Suppressor macrophage treated with lipopolysaccharide for 4 hours (primary cell): ENCODE data around the gene SEMA6C.

ENCODE experiments used
- DNase-seq: peaks from one replicate; pipeline ENCODE4 v3.0.0-alpha.2; 2020

Gene SEMA6C

DNA sequence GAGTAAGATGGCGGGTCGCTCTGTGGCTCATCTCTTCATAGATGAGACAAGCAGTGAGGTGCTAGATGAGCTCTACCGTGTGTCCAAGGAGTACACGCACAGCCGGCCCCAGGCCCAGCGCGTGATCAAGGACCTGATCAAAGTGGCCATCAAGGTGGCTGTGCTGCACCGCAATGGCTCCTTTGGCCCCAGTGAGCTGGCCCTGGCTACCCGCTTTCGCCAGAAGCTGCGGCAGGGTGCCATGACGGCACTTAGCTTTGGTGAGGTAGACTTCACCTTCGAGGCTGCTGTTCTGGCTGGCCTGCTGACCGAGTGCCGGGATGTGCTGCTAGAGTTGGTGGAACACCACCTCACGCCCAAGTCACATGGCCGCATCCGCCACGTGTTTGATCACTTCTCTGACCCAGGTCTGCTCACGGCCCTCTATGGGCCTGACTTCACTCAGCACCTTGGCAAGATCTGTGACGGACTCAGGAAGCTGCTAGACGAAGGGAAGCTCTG is 12.4 kb upstream of the SEMA6C start:
- no peak for DNase-seq

DNA sequence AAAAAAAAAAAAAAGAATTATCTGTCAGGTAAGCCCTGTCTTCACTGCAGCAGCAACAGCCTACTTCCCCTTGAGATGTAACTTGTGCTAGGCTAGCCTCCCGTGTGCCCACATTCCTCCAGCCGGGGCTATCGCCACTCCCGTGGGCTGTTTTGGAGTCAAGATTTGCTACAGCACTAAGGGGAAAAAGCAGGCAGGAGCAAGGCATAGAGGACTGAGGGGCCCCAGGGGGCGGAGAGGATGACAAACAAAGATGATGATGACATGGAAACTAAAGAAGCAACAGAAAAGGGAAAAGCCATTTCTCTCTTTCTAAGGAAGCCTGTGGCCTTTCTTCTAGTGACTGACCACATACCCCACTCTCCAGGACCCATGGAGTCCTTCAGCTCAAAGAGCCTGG is 11.9 kb upstream of the SEMA6C start:
- peak; percentile 70 for DNase-seq

DNA sequence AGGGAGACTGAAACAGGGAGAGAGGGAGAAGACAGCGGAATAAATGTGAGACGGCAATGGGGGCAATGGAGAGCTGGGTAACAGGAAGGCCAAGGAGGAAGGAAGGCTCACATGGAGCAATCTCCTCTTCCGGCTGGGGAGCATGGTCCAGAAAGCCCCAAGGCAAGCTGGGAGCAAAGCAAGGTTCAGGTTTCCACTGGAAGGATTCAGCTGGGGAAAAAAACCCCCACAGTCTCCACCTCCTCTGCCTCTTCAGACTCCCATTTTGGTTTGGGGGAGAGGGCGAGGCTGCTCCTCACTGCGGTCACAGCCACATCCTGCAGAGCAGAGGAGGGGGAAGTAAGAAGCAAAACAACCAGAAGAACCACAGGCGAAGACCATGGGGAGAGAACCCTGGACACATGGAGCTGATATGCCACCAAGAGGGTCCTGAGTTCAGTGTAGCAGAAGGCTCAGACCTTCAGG is 10.7 kb upstream of the SEMA6C start:
- DNase-seq, result peak; percentile 50

DNA sequence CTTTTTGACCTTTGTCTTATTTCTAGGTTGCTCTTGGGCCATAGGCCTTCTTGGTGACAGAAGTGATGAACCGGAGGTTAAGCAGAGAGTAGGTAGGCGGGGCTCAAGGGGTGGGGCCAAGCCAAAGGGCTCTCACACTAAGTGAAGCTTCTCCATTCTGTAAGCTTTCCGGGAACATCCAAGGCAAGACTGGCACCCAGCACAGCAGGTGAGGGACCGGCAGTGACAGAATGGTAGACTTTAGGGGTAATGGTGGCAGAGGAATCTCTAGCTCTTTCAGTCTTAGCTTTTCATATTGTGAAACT is 10.0 kb upstream of the SEMA6C start, which contains the start of gene TNFAIP8L2:
TNFAIP8L2 (plus strand) TSS at position 135 of the 305 bp plus-strand sequence. CDS start 2,049 bp downstream, outside the sequence.
- peak; percentile 82 for DNase-seq

DNA sequence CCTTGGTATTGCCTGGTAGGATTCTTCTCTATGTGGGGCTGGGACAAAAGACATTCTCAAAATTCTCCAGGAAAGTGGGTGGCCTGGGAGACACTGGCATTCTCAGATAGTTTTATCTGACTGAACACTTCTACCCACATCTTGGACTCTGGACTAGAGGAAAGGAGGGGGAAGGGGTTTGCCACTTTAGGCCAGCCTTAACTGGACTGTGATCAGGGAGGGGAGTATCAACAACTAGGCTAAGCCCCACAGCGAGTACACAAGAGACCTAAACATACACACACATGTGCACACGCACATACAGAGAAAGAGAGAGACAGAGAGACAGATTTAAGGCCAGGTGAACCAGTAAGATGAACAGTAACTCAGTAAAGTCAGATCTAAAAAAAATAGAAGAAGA is 1.2 kb upstream of the SEMA6C start:
- DNase-seq, result no peak

DNA sequence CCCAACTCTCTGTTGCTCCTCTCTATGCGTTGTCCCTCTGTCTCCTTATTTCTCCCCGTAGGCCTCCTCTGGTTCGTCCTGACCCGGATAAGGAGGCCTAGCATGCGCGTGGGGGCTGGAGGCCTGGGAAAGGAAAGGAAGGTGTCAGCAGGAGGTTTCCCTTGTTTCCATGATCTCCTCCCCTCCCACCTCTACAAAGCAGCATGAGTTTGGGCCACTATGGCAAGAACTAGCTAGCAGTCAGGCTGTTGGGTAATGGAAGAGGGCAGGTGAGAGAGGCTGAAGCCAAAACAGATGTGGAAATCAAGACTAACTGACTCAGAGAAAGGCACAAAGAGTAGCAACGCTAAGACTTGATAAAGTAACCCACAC is 687 bp upstream of the SEMA6C start:
- DNase-seq, result no peak

DNA sequence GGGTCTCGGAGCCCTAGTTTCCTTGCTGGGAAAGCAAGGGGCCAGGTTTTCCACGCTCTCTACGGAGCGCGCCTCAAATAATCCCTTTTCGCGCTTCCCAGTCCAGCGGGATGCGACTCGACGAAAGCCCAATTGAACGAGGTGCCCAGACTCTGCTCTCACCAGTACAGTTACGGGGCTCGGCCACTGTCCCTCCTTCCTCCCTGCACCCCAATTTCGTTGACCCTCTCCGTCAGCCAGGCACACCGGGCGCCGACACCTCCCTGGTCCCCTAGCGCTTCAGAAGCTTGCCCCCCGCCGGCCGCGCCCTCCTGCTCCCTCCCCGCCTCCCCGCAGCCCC is 389 bp downstream of the SEMA6C start:
- DNase-seq, result no peak

DNA sequence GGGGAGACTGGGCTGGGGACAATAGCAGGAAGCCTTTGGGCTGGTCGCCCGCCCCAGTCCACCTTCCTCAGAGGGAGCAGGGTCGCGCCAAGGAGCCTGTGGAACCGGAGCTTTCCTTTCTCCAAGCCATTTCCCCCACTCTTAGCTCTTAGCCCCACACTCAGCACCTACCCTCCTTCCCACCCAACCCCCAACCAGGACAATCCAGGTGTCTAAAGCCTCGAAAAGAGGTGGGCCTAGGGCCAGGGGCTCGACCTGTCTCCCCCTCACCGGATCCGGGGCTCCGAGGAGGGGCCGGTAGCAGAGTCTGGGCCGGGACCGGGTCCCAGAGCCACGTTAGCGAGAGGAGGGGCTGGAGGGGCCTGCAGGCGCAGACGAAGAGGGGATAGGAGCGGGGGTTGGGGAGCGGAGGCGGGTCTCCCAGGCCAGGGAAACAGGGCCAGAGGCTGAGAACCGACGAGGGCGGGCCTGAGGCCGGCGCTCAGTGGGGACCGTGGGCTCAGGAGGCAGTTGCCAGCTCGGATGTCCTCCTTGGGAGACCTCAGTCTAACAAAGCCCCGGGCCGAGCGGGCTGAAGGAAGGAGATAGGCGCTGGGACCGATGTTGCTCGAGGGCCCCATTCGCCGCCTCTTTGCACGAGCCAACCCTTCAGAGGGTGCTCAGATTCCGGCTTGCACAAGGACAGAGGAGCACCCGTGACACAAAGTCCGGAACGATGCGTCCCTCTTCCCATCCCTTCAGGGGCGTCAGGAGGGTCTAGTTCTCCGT is 943 bp downstream of the SEMA6C start:
- DNase-seq, result no peak

DNA sequence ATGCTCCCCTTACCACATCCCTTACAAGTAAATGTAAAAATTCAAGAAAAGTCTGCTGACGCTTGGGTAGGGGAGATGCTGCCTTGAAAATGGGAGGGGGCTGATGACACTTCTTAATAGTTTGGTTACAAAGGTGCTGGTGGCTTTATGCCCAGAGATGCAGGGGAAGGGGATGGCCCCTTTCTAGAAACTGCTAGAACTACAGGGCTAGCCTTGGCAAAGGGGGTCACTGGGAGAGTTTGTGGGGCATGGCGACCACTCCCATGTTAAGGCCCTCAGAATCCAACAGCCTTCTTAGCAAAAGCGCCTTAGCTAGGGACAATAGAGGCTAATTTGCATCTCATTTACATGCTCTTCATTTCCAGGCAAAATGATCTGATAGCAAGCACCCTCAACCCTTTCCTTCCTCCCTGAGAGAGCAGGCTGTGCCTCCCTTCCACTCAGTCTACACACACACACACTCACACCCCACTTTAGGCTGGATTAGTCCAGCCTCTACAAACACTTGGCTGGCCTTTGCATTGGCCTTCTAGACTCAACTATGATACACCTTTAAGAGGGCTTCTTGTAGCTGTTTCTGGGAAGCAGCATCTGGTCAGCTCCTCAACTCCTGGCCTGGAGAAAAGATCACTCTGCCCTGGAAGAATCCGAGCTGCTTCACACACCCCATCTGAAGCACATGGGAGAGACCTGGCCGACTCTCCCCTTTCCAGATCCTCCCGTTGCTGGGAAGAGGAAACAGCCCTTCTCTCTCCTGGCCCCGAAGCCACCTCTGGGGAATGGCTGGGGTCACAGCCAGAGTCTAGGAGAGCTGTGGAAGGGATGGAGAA is 1.7 kb downstream of the SEMA6C start:
- DNase-seq, result no peak

DNA sequence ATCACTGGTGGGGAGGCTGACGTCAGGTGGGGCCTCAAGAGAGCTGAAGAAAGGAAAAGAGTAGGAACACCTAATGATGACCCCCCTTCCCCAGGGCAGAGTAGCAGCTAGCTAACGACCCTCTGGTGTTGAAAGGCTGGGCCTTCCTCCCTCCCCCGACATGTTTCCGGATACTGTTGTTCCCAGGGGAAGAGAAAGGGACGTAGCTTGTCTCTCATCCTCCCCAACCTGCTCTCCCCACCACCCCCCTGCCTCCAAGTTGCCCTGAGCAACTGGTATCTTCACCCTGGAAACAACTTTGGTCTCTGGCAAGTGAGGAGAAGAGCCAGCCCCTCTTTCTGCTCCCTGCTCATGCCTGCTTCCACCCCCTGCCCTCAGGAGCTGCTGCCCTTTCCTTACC is 2.4 kb downstream of the SEMA6C start:
- no peak for DNase-seq

DNA sequence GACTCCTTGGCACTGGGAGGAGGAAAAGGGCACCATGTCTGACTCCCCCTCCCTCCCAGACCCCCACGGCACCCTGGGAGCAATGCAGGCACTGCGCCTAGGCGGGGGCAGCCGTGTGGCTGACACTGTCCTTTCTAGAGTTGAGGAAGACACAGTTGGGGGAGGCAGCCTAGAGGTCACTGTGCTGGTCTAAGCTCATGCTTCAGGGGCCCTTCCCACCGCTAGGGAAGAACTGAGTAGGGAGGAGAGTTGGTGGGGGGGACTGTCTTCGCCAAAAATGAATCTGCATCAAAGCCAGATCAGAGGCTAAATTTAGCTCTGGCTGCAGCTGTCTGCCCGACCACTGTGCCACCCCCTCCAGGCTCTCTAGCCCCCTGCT is 3.4 kb downstream of the SEMA6C start:
- no peak for DNase-seq

DNA sequence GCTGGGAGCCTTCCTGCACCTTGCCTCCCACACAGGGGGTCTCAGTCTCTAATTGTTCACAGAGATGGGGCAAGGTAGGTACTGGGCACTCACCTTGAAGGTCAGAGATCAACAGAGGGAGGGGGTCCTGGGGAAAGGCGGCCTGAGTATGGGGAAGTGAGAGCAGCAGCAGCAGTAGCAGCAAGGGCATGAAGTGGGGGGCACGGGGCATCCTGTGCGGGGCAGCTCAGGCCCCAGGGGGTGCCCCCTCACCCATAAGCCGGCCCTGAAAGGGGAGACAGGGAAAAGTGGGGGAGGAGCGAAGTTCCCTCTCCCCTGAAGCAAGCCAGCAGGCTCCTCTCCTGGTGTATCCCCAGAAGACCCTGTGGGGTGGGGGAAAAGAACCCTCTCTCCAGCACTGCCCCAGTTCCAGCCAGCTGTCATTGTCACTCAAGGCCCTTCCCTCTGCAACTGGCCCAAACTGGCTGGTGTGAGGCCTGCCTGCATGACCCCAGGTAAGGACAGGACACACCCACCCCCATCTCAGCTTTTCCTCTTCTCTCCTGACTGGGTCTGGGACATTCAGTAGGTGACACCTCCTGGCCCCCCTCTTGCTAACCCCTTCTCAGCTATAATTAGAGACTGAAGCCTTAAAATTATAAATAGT is 3.9 kb downstream of the SEMA6C start:
- no peak for DNase-seq

DNA sequence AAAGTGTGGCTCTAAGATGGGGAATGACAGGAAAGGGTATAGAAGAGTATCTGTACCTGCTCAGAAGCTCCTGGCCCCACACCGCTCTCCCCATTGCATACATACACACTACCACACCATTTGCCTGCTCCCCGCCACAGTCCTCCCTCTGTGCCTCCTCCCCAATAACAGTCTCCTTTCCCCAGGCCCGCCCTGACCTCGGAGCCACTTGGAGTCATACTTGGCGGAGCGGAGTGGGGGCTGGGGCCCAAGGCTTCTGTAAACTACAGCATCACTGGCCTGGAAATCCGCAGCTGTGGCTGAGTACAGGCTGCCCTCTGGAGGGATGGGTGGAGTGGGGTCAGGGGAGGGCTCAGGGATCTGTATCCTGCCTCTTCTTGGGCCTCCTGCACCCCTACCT is 8.6 kb downstream of the SEMA6C start:
- no peak for DNase-seq

DNA sequence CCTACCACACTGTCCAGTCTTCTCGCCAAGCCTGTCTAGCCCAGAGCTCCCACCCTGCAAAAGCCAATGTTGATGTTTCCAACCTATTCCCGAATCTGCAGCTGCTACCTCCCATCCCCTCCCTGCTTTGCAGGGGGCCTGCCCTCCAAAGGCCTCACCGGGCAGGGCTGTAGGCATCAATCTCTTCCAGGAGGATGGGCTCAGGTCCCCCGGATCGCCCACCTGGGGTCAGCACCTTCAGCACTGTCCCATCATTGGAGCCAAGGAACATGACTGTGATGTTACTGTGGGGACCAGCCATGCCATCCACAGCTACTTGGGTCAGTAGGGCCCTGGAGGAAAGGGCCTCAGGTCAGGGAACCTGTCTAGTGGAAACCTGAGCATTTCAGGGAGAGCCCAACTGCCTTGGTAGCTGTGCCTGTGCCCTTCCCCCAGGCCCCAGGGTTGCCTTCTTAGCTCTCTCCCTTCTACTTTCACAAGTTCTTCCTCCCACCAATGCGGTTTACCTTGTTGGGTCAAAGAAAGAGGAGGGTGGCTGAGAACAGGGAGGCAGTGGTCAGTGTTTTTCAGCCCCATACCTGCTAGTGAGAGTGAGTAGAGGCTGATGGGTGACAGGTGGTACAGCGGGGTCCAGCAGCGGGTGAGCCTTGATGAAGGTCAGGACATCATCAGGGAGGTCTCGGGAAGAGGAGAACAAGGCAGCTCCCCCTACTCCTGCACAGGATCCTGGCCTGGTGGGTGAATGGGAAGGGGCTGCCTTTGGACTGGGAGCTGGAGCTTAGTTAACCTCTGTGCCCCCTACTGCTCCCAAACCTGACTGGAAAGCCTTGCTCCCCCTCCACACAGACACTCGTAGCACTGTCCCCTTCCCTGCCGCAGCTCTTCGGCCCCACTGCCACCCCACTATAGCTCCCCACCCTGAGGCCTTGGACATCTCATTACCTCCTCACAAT is 10.7 kb downstream of the SEMA6C start:
- no peak for DNase-seq

DNA sequence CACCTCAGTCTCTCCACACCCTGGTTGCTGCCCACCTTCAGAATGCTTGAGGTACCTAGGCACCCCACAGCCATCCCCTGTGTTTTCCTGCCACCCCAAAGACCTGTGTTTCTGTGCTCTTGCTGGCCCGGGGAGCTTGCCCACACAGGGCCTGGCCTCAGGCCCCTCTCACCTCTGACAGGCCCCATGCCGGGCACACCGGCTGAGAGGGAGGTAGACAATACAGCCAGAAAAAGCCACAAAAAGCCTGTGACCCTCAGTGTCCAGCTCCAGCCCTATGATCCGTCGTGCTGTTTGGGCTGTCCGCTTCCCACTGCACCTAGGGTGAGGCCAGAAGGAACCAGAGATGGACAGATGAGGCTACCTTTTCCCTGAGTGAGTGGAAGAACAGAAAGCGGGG is 11.4 kb downstream of the SEMA6C start:
- no peak for DNase-seq

DNA sequence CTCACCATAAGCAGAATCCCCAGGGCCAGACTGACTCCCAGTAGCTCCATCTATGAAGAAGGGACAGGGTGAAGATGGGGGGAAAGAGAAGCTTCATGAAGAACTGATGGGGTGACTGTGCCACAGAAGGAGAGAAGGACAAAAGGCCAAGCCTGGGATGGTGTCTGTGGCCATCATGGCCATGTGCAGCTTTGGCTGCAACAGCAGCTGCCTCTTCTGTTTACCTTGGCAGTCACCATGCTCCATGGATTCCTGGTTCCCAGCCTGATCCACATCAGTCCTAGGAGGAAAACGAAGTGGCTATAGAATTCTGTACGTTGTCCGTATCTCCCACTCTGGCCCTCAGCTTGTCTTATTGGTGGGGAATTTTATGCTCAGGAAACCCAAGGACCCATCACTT is 12.0 kb downstream of the SEMA6C start:
- DNase-seq, result no peak

DNA sequence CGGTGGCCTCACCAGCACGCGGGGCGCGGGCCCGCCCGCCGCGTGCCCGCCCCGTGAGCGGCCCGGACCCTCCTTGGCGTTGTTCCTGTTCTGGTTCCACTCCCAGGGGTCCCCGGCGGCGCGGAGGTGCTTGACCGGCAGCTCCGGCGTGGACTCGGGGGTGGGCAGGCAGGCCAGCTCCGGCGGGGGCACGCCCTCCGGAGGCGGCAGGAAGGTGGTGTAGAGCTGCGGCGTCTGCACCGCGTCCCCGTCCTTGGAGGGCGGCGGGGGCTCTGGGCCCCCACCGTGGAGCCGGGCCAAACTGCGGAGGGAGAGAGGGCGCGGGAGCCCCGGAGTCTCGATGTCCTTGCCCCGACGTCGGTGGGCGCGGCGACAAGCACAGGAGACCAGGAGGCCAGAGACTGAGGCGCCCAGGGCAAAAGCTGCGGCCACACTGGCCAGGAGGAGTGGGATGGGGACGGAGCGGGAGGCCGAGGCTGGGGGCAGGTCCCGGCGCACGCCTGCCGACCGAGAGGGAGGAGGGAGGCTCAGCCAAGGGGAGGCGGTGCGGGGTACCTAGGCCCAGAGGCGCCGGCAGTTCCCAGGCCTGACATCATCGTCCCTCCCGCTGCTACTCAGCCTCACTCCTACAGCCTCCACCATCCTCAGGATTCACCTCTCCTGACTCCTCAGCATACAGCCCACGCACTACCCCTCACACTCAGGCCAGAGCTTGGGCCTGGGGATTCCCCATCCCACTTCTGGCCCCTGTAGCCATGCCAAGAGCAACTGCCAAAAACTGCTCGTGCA is 13.2 kb downstream of the SEMA6C start:
- DNase-seq, result no peak

DNA sequence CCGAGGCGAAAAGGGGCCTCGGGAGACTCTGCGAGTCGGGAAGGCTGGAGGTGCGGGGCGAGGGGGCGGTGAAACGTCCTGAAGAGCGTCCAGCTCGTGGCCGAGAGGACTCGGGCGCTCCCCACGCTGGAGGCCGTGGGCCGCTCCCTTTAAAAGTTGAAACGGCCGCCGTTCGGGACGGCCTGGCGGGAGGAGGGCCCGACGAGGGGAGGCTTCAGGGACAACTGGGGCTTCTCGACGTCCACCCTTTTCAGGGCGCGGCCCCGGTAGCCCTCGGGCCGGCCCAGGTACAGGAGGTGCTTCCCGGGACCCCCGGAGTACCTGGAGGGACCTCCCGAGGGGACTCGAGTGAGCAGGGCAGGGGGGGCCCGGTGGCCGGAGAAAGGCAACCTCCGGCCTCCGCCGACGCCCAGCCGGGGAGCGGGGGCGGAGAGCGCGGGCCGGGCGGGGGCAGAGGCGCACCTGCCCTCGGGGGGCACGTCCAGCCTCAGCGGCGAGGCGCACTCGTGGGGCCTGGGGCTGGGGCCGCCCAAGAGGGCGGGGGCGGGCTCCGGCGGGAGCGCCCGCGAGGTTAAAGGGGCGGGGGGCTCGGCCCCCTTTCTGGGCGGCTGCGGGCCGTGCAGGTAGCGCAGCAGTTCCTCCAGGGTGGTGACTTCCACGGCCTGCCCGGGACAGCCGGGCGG is 14.0 kb downstream of the SEMA6C start:
- DNase-seq, result no peak

DNA sequence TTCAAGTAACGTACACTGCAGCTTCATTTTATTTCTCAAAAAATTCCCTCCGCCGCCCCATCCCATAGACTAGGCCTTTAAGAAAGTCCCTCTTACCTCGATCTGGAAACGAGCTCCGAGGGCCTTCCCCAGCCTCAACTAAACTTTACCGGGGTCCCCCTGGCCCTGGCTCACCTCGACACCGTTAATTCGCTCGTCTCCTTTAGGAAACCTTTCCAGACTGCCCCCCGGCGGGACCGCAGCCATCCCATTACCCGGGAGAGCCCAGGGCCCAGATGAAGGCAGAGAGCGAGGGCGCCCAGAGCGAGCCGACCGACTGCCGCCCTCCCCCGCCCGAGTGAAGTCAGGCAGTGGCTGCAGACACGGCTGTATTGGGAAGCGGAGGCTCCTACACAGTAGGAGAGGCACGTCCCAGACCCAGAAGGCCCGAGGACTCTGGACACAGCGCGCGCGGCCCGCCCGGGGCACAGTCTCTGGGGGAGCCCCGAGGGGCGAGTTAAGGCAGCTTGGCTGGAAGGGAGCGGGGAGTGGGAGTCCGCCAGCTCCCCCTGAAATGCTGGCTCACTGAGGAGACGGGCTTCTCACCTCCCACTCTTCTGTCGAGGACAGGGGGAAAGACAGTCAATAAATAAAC is 14.6 kb downstream of the SEMA6C start:
- no peak for DNase-seq

DNA sequence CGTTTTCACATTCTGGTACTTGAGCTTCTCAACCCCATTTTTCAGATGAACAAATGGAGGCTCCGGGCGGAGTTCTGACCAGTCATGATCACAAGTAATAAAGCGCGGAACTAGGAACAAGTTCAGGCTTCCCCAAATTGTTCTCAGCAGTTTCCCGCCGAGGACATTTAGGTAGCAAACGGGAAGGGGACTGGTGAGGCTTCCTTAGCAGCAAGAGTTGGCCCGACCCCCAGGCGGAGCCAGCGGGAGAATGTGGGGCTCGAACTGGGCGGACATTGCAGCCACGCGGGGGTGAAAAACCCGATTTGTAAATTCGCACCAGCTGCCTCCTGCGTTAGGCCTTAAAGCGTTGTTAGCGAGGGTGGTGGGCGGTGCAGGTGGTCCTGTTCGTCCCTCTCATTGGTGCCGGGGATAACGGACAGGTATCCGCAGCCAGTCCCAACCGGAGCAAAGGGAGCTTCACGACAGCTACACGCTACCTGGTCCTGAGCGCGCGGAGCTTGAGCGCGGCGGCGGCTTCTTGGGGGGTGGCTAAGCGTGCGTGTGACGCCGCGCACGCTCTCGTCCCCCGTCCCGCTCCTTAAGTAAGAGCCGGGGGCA is 15.3 kb downstream of the SEMA6C start:
- DNase-seq, result peak; percentile 59
